Muscle layer of colon (tissue), 2 donors: ENCODE data around the gene BNIP5.

Experiments used
- H3K27ac ChIP-seq: one replicate; pipeline ENCODE4 v1.7.0; 2013; ENCODE audit warnings: low read depth, mild to moderate bottlenecking, low read length, moderate library complexity
- H3K27me3 ChIP-seq, 2 donors: one replicate each; pipeline ENCODE4 v1.7.0; 2013; ENCODE audit warnings: low read length in 2 of 2, mild to moderate bottlenecking in 2 of 2; ENCODE audit not compliant: insufficient read depth in 2 of 2, control insufficient read depth in 1 of 2
- H3K36me3 ChIP-seq: one replicate; pipeline ENCODE4 v1.7.0; 2013; ENCODE audit warnings: mild to moderate bottlenecking, low read length; ENCODE audit not compliant: insufficient read depth
- H3K4me1 ChIP-seq: one replicate; pipeline ENCODE4 v1.7.0; 2013; ENCODE audit warnings: mild to moderate bottlenecking, low read length; ENCODE audit not compliant: insufficient read depth
- H3K4me3 ChIP-seq, 2 donors: one replicate each; pipeline ENCODE4 v1.7.0; 2013; ENCODE audit warnings: low read length in 2 of 2, low read depth in 1 of 2, mild to moderate bottlenecking in 1 of 2, moderate library complexity in 1 of 2
- H3K9ac ChIP-seq: one replicate; pipeline ENCODE4 v1.7.0; 2013; ENCODE audit warnings: low read length
- H3K9me3 ChIP-seq: one replicate; pipeline ENCODE4 v1.7.0; 2013; ENCODE audit warnings: mild to moderate bottlenecking, low read length
- donor health status: abdominal sarcoma.
- donor health status: Adenocarcinoma of cecum.

The BNIP5 gene

DNA sequence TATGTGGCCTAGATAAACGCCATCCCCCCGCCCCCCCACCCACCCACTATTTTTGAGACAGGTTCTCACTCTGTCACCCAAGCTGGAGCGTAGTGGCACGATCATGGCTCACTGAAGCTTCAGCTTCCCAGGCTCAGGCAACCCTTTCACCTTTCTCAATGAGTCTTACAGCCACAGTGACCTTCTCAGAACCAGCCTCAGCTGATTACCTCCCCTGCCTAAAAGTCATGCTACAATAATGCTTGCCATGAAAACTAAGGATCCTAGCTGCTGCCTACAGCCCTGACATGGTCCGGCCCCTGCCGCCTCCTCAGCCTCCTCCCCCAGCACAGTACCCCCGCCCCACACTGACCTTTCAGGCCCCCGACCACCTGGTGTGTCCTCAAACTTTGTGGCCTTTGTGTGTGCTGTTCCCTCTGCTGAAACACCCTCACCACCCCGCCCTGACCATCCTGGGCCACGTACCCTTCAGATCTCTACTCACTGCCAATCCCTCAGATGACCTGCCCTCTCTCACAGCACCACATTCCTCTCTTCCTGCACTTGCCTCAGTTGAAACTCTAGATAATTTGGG lies 35.5 kb downstream of the BNIP5 start:
- Histone ChIP-seq H3K4me1 (no peaks in the 10 kb centered on the region), H3K36me3 (no peaks in the 10 kb centered on the region), H3K27ac (no peak overlapping the region), H3K27me3 (peaks cover 0 to 6% of the 10 kb centered on the region in 2 donors), H3K4me3 (no peak overlapping the region), H3K9ac (no peak overlapping the region), H3K9me3 (no peaks in the 10 kb centered on the region)

DNA sequence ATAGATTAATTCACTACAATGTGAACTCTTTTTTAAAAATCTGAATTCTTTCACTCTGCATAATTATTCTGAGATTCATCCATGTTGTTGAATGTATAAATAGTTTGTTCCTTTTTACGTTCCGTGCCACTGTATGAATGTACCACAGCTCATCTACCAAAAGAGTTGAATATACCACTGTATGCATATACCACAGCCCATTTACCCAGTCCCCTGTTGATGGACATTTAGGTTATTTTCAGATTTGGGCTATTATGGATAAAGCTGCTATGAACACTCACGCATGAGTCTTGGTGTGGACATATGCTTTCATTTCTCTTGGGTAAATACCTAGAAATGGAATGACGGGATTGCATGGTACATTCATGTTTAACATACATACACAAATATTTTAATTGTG lies 38.7 kb downstream of the BNIP5 start:
- Histone ChIP-seq H3K27ac (no peak overlapping the region), H3K9me3 (no peaks in the 10 kb centered on the region), H3K4me1 (no peaks in the 10 kb centered on the region), H3K36me3 (no peaks in the 10 kb centered on the region), H3K27me3 (peaks cover 0 to 6% of the 10 kb centered on the region in 2 donors), H3K4me3 (no peak overlapping the region), H3K9ac (no peak overlapping the region)

DNA sequence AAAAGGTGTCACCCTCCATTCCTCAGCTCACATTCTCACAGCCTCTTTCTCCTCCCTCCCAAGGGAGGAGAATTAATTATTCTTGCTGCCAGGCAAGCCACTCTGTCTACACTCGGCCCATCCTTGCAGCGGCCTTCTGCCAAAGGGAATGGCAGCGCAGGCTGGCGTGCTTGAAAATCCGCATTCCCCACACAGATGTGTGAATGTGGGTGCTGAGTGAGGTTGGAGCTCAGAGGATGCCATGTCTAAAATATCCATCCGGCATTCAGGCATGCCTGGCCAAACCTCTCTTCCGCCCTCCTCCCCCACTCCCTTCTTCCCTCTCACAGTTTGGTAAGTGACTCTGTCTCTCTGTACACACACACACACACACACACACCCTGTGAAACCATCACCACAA lies 39.2 kb downstream of the BNIP5 start:
- H3K36me3 ChIP-seq = no peaks in the 10 kb centered on the region
- H3K9ac ChIP-seq = no peak overlapping the region
- no peaks in the 10 kb centered on the region for H3K9me3 ChIP-seq
- peaks cover 0 to 6% of the 10 kb centered on the region in 2 donors for H3K27me3 ChIP-seq
- no peaks in the 10 kb centered on the region for H3K4me1 ChIP-seq
- no peak overlapping the region for H3K4me3 ChIP-seq
- no peak overlapping the region for H3K27ac ChIP-seq

DNA sequence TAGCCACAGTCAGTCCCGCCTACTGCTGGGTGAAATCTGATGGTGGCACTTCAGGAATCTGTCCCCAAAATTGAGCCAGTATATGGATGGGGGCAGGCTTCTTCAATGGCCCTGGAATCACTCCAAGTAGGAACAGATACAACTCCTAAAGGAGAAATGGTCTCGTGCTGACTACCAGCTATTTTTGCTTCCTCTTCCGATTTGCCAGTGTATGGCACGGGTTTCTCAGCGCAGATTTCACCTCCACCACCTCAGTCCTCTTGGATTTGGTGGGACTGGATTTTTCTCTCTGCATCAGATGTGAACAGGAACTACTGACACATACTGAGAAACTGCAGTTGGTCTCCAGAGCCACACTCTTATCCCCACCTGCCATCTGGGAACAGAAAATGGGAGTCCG lies 39.6 kb downstream of the BNIP5 start:
- Histone ChIP-seq H3K9ac (no peak overlapping the region), H3K36me3 (no peaks in the 10 kb centered on the region), H3K4me3 (no peak overlapping the region), H3K27me3 (peaks cover 0 to 6% of the 10 kb centered on the region in 2 donors), H3K9me3 (no peaks in the 10 kb centered on the region), H3K4me1 (no peaks in the 10 kb centered on the region), H3K27ac (no peak overlapping the region)

DNA sequence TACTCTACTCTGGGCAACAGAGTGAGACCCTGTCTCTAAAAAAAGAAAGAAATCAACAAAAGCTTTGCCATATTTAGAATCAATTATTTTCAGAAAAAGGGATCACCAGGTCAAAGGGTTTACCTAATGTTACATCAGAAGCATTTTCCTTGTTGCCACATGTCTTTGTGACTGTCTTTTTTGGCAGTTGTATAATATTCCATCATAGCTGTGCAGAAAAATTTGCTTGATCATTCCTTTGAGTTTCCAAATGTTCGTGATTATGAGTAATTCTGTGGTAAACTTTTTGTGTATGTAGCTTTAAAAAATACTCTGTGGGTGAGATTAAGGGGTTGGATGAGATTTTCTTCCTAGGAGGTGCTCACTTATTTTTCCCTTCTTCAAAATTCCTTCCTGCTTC lies 40.4 kb downstream of the BNIP5 start:
- Histone ChIP-seq H3K27ac (no peak overlapping the region), H3K9me3 (no peaks in the 10 kb centered on the region)

DNA sequence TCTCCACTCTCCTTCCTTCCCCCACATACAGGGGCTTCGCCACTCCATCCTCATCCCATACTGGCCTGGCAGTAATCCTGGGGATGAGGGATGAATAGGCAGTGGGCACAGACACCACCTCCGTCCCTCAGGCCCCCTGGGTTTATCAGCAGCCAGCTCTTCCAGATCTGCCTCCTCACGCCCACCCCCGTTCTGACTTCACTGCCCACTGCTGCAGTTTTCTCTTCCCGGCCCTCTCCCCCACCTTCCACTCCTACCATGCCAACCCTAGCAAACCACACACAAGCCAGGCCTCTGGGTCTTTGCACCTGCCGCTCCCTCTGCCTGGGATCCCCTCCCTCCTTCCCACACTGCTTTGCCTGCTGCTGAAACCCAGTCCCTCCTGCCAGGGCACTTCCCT lies 44.5 kb downstream of the BNIP5 start:
- Histone ChIP-seq H3K27me3 (no peaks in the 10 kb centered on the region), H3K9ac (no peak overlapping the region), H3K27ac (no peak overlapping the region), H3K4me1 (no peaks in the 10 kb centered on the region), H3K9me3 (no peaks in the 10 kb centered on the region), H3K4me3 (no peak overlapping the region), H3K36me3 (no peaks in the 10 kb centered on the region)

More for the DNA sequence above, 40.4 kb downstream of the BNIP5 start:
- Histone ChIP-seq H3K27me3 (no peaks in the 10 kb centered on the region), H3K9ac (no peak overlapping the region), H3K36me3 (no peaks in the 10 kb centered on the region), H3K4me1 (no peaks in the 10 kb centered on the region), H3K4me3 (no peak overlapping the region)

DNA sequence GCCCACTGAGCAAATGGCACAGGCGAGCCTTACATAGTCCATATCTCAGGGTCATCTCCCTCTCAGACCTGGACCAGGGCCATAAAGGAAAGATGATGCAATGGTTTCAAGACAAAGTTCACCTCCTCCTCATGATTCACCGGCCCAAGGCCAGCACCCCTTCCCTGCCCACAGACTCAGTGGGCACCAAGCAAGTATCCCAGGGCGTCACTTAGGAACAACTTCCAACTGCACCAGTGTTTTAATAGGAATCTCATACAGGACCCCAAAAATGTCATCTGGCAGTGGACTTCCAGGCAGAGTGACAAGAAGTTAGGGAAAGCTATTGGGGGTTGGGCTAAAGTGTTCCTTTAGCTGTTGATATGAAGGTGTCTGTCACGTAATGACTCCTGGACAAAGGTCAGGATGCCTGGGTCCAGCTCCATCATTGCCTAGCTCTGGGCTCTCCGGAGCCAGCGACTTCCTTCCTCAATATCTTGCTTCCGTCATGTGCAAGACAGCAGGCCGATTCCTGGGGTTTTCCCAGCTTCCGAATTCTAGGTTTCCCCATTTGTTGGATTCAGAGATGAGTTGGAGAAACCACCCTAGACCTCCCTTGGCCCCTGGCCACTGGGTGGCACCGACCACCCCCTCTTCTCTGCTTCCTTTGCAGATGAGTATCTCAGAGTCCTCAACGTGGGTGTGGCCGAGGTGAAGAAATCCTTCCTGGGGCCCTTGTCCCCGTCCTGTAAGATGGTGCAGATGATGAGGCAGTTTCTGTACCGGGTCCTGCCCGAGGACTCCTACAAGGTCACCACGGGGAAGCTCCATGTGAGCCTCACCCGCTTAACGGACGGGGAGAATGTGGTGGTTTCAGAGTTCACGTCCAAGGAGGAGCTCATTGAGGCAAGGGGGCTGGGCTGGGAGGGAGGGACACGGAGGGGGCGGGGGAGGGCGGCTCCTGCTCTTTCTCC lies 45.7 kb downstream of the BNIP5 start:
- Histone ChIP-seq H3K36me3 (no peaks in the 10 kb centered on the region), H3K4me1 (no peaks in the 10 kb centered on the region), H3K27ac (no peak overlapping the region), H3K9me3 (no peaks in the 10 kb centered on the region), H3K9ac (no peak overlapping the region), H3K4me3 (no peak overlapping the region), H3K27me3 (peaks cover 0 to 2% of the 10 kb centered on the region in 2 donors)

DNA sequence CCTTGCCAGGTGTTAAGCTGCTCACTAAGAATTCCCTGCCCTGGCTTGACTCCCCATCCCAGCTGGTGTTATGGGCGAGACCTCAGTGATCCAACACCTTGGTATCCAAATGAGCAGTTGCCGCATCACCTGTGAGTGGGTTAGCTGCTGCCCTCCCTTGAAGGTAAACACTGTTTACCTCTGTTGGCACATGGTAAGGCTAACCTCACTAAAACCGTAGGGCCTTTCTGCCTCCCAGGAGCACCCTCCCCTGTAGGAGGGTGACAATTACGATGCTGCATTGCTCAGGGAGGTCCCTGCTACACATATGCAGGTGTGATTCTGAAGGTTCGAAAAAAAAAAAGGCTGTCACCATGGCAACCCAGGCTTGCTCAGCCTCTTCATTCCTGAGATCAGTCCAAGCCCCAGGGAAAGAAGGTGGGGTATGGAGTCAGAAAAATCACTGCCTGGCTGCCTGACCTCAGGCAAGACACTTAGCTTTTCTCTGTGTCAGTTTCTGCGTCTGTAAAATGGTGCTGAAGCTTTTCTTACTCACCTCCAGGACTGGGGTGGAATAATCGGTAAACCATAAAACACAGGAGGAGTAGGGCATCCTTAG lies 47.3 kb downstream of the BNIP5 start:
- H3K36me3 ChIP-seq = no peaks in the 10 kb centered on the region
- no peak overlapping the region for H3K9ac ChIP-seq
- H3K27me3 ChIP-seq = peaks cover 0 to 7% of the 10 kb centered on the region in 2 donors
- no peaks in the 10 kb centered on the region for H3K4me1 ChIP-seq
- no peak overlapping the region for H3K27ac ChIP-seq
- no peak overlapping the region for H3K4me3 ChIP-seq
- no peaks in the 10 kb centered on the region for H3K9me3 ChIP-seq

DNA sequence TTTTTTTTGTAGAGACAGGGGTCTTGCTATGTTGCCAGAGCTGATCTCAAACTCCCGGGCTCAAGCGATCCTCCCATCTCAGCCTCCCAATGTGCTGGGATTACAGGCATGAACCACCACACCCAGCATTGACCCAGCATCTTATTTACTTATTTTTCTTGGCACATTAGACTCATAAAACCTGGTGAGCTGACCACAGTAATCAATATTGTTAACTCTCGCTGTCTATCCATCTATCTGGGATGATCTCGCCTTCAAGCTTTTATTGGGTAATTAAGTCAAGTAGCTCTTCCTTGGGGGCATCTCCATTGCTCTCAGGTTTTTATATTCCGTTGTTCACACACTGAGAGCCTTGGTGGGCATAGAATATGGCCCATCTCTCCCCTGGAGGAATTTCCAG lies 49.8 kb downstream of the BNIP5 start:
- no peak overlapping the region for H3K27ac ChIP-seq
- no peak overlapping the region for H3K4me3 ChIP-seq
- H3K9me3 ChIP-seq = no peaks in the 10 kb centered on the region
- H3K27me3 ChIP-seq = peaks cover 5 to 7% of the 10 kb centered on the region in 2 donors
- no peaks in the 10 kb centered on the region for H3K36me3 ChIP-seq
- no peaks in the 10 kb centered on the region for H3K4me1 ChIP-seq
- no peak overlapping the region for H3K9ac ChIP-seq

DNA sequence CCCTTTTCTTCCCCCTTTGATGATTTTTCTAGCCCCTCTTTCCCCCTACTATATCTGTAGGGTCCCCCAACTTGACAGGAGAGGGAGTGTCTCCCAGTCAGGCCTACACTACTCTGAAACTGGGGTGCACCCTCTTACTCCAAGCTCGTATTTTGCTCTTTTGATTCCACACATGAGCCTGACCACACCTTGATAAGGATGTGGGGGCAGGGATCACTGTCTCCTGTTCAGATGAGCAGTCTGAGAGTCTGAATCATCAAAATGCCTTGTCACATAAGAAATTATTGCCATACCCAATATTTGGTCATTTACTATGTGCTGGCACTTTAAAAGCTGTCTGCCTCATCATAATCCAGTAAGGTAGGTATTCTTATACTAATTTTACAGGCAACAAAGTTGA lies 50.9 kb downstream of the BNIP5 start:
- Histone ChIP-seq H3K27me3 (peaks cover 5 to 7% of the 10 kb centered on the region in 2 donors), H3K9me3 (no peaks in the 10 kb centered on the region), H3K4me1 (no peaks in the 10 kb centered on the region), H3K9ac (no peak overlapping the region), H3K27ac (no peak overlapping the region), H3K36me3 (no peaks in the 10 kb centered on the region), H3K4me3 (no peak overlapping the region)

DNA sequence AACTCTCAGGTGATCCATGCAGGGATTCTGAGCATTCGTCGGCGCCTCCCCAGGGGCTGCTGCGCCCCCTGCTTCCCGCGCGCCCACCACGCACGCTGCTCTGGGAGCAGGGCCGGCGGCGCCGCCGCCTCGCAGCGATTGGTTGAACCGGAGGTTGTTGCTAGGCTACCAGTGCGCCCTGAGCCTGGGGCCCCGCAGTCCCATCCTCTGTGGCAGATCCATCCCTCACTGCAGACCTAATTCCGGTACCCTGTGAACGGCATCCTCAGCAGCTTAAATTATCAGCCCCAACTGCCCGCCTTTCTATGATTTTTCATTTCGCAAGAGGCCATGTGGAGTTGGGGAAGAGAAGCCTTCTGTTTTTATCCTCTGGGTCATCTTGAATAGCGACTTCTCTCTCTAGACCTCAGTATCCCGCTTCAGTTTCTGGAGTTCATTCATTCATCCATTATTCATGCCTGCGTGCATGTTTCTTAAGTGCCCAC lies 51.5 kb downstream of the BNIP5 start:
- H3K4me1 ChIP-seq = no peaks in the 10 kb centered on the region
- no peaks in the 10 kb centered on the region for H3K36me3 ChIP-seq
- H3K9ac ChIP-seq = no peak overlapping the region
- H3K27me3 ChIP-seq = peaks cover 5 to 7% of the 10 kb centered on the region in 2 donors
- no peaks in the 10 kb centered on the region for H3K9me3 ChIP-seq
- H3K27ac ChIP-seq = no peak overlapping the region
- no peak overlapping the region for H3K4me3 ChIP-seq
